Omental fat pad (tissue), 4 donors: ENCODE measurements around the gene CCDC61. TPM values are rescaled to one million over a fixed set of nuclear protein-coding genes. Genes with fewer than 3 reads are reported as not detected.

Source experiments
- small RNA-seq: library from RNA; depleted of rRNA; stranded (forward); fragments of <200 nt; gene quantifications from one replicate; pipeline ENCODE3, GENCODE V24; 2016
- total RNA-seq, 4 donors: library from RNA; depleted of rRNA; stranded (reverse); fragments of >200 nt; gene quantifications; one replicate each; pipeline ENCODE4 v1.1.0, GENCODE V29; 2016

Gene CCDC61
- total RNA-seq, 4 donors from 2014 or later: 3.6 to 10.4 (median 6.1) TPM

Small RNA genes lying within 50 kb of the gene (small RNA-seq; reads per million reads assigned to genes)
- 66.9 reads per million, percentile 96 among the genes with 10 or more reads in this experiment for gene MIR769

Other genes with a start within 250 kb of the CCDC61 start
- gene SIX5, start 226.2 kb upstream of the CCDC61 start, total RNA-seq: 10 to 100 TPM in 1 of 4 donors, 1 to 10 TPM in 3; 4.3 to 13.4 (median 7.8) TPM
- gene DMPK, start 213.0 kb upstream of the CCDC61 start, total RNA-seq: 10 to 100 TPM in 3 of 4 donors, 1 to 10 TPM in 1; 9.4 to 30.1 (median 23.2) TPM
- 10 to 100 TPM; 26.2 to 42.5 (median 35.9) TPM for gene DMWD, start 202.6 kb upstream of the CCDC61 start, total RNA-seq
- under 1 TPM in 1 of 4 donors, not detected in 3; 0.24 TPM for gene RSPH6A, start 180.2 kb upstream of the CCDC61 start, total RNA-seq
- gene SYMPK, start 132.3 kb upstream of the CCDC61 start, total RNA-seq: 10 to 100 TPM; 17.3 to 35.2 (median 27.1) TPM
- under 1 TPM in 2 of 4 donors, not detected in 2; 0.38 to 0.79 TPM for gene FOXA3, start 131.1 kb upstream of the CCDC61 start, total RNA-seq
- 10 to 100 TPM; 10.6 to 14.2 (median 11.2) TPM for gene IRF2BP1, start 109.3 kb upstream of the CCDC61 start, total RNA-seq
- gene MYPOP, start 92.9 kb upstream of the CCDC61 start, total RNA-seq: 1 to 10 TPM; 1.3 to 6.8 (median 2.6) TPM
- not detected for gene NANOS2, start 80.7 kb upstream of the CCDC61 start, total RNA-seq
- 10 to 100 TPM in 1 of 4 donors, 1 to 10 TPM in 2, under 1 TPM in 1; 0.74 to 10.9 (median 3.8) TPM for gene NOVA2, start 21.6 kb upstream of the CCDC61 start, total RNA-seq
- gene PGLYRP1, start 27.6 kb downstream of the CCDC61 start, total RNA-seq: not detected
- not detected for gene IGFL4, start 45.5 kb downstream of the CCDC61 start, total RNA-seq
- gene IGFL3, start 129.2 kb downstream of the CCDC61 start, total RNA-seq: not detected
- gene IGFL2, start 152.8 kb downstream of the CCDC61 start, total RNA-seq: 1 to 10 TPM in 1 of 4 donors, under 1 TPM in 1, not detected in 2; 0.84 to 1.5 TPM
- gene IGFL1, start 234.3 kb downstream of the CCDC61 start, total RNA-seq: not detected